ENCODE measurements around the gene SLC7A14. TPM values are rescaled to one million over a fixed set of nuclear protein-coding genes. Genes with fewer than 3 reads are reported as not detected.

Gene SLC7A14
- total and polyA plus RNA-seq, 2 of the 13 experiments (the other 11 are each of a cell fraction or from before 2014, with no cell fraction given), result not detected

DNA sequence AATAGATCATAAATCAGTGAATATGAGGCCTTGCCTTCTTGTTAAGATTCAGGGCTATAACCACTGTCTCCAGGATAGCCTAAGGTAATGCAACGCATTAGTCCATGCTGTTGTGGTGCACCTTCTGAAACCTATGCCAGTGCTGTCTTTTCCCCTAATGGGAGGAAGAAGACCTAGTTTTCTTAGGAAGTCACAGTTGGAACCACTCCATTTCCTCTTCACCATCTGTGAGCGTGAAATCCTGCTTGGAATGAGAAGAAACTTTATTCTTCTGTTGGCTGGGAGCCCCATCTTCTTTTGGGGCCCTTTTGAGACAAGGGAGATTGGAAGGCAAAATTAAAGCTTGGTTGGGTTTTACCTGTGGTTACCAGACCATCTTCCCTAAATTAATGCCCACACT, 25.9 kb upstream of the SLC7A14 start:
- no TSS peak for BruUV-seq (replicated peaks)
- no peak overlapping the region for H3K4me3 ChIP-seq (replicated peaks in 1 of 3; ENCODE audit: insufficient read depth in 1 of 3, low read depth in 2 of 3, low read length in 3 of 3)
- CTCF ChIA-PET (ENCODE audit: low intra/inter-chr PET ratio, low total read pairs), result no interaction called here

DNA sequence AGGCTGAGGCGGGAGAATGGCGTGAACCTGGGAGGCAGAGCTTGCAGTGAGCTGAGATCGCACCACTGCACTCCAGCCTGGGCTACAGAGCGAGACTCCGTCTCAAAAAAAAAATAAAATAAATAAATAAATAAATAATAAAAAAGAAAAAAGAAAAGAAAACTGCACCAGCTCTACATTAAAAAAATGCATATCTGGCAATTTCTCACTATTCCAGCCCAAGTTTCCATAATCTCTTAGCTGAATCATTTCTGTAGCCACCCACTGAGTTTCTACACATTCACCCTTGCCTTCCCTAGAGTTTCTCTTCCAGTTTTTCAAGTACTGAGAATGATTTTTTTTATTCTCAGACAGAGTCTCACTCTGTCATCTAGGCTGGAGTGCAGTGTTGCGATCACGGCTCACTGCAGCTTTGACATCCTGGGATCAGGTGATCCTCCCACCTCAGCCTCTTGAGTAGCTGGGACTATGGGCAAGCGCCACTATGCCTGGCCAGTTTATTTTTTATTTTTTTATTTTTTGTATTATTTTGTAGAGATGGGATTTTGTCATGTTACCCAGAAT, 24.5 kb upstream of the SLC7A14 start:
- DNase-seq (ENCODE audit: low spot score) (no peak), FAIRE-seq (no peak), ATAC-seq (no peak)
- no peak overlapping the region for H3K27ac ChIP-seq (ENCODE audit: extremely low read length, insufficient read depth, low read length)
- no peak overlapping the region for H3K9ac ChIP-seq (ENCODE audit: insufficient read depth, low read depth, low read length)
- no TSS peak for BruUV-seq (replicated peaks)
- H3K79me2 ChIP-seq (ENCODE audit: insufficient read depth, low read length), result no peaks in the 10 kb centered on the region
- no peaks in the 10 kb centered on the region for H3K36me3 ChIP-seq (replicated peaks in 1 of 2; ENCODE audit: control insufficient read depth in 1 of 2, insufficient read depth in 2 of 2, low read length in 2 of 2)
- CTCF ChIA-PET (ENCODE audit: low intra/inter-chr PET ratio, low total read pairs), result no interaction called here
- no peak overlapping the region for H2AFZ ChIP-seq (ENCODE audit: low read length)
- H3K4me2 ChIP-seq (ENCODE audit: low read depth, low read length), result no peak overlapping the region
- intact Hi-C loops (cut with micrococcal nuclease; ENCODE audit: unreplicated experiment), result no loop called here
- POLR2A ChIA-PET, result no interaction called here
- H3K4me3 ChIP-seq (replicated peaks in 1 of 3; ENCODE audit: insufficient read depth in 1 of 3, low read depth in 2 of 3, low read length in 3 of 3), result no peak overlapping the region
- H3K9me3 ChIP-seq (ENCODE audit: low read length), result no peaks in the 10 kb centered on the region
- in situ Hi-C loops (cut with HindIII; ENCODE audit: extremely low pct_ligation_motif_present, low pct_unique_long_range_greater_than_20kb), result no loop called here
- no peaks in the 10 kb centered on the region for H3K4me1 ChIP-seq (ENCODE audit: insufficient read depth, low read length)
- H4K20me1 ChIP-seq (ENCODE audit: insufficient read depth, low read length), result no peaks in the 10 kb centered on the region
- WGBS (ENCODE audit: low lambda C conversion rate), result 86% methylated on average over 8 of the region's 8 CpGs
- no peaks in the 10 kb centered on the region for H3K27me3 ChIP-seq (ENCODE audit: control insufficient read depth in 1 of 2, insufficient read depth in 2 of 2, low read length in 2 of 2)
- TF ChIP-seq MEIS1 (CRISPR knock-in tag; IDR thresholded peaks at IDR 0.05; ENCODE audit: borderline replicate concordance) (no peak), ZNF670 (CRISPR knock-in tag; IDR thresholded peaks at IDR 0.05; ENCODE audit: borderline replicate concordance) (no peak), ZNF558 (CRISPR knock-in tag; IDR thresholded peaks at IDR 0.05; ENCODE audit: borderline replicate concordance) (no peak), MAFF (IDR thresholded peaks at IDR 0.05; ENCODE audit: low read depth, low read length) (peak; percentile 47), SIX4 (CRISPR knock-in tag; IDR thresholded peaks at IDR 0.05) (no peak), ZNF367 (CRISPR knock-in tag; IDR thresholded peaks at IDR 0.05; ENCODE audit: borderline replicate concordance) (no peak), ZNF569 (CRISPR knock-in tag; IDR thresholded peaks at IDR 0.05; ENCODE audit: borderline replicate concordance) (no peak), ZNF121 (CRISPR knock-in tag; IDR thresholded peaks at IDR 0.05) (no peak), GLI4 (CRISPR knock-in tag; IDR thresholded peaks at IDR 0.05; ENCODE audit: borderline replicate concordance) (no peak), TBX2 (CRISPR knock-in tag; IDR thresholded peaks at IDR 0.05; ENCODE audit: borderline replicate concordance) (no peak), MAFK (conservative IDR thresholded peaks at IDR 0.05 in 1 of 2, IDR thresholded peaks at IDR 0.05 in 1 of 2; ENCODE audit: low read length in 2 of 2) (peak; percentile 36 to 60; a peak in 3 of 4 replicates)
- TF ChIP-seq, protein P1, sequence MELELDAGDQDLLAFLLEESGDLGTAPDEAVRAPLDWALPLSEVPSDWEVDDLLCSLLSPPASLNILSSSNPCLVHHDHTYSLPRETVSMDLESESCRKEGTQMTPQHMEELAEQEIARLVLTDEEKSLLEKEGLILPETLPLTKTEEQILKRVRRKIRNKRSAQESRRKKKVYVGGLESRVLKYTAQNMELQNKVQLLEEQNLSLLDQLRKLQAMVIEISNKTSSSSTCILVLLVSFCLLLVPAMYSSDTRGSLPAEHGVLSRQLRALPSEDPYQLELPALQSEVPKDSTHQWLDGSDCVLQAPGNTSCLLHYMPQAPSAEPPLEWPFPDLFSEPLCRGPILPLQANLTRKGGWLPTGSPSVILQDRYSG (CRISPR knock-in tag; IDR thresholded peaks at IDR 0.05), result no peak

More for the DNA sequence above, 25.9 kb upstream of the SLC7A14 start:
- Histone ChIP-seq H4K20me1 (ENCODE audit: insufficient read depth, low read length) (no peaks in the 10 kb centered on the region), H3K4me2 (ENCODE audit: low read depth, low read length) (no peak overlapping the region), H3K27ac (ENCODE audit: extremely low read length, insufficient read depth, low read length) (no peak overlapping the region), H3K9ac (ENCODE audit: insufficient read depth, low read depth, low read length) (no peak overlapping the region), H3K4me1 (ENCODE audit: insufficient read depth, low read length) (no peaks in the 10 kb centered on the region), H3K36me3 (replicated peaks in 1 of 2; ENCODE audit: control insufficient read depth in 1 of 2, insufficient read depth in 2 of 2, low read length in 2 of 2) (no peaks in the 10 kb centered on the region), H2AFZ (ENCODE audit: low read length) (no peak overlapping the region), H3K79me2 (ENCODE audit: insufficient read depth, low read length) (no peaks in the 10 kb centered on the region), H3K9me3 (ENCODE audit: low read length) (no peaks in the 10 kb centered on the region), H3K27me3 (ENCODE audit: control insufficient read depth in 1 of 2, insufficient read depth in 2 of 2, low read length in 2 of 2) (no peaks in the 10 kb centered on the region)
- in situ Hi-C loops (cut with HindIII; ENCODE audit: extremely low pct_ligation_motif_present, low pct_unique_long_range_greater_than_20kb), result no loop called here
- FAIRE-seq (no peak), ATAC-seq (no peak), DNase-seq (ENCODE audit: low spot score) (no peak)
- 0% methylated on average over 2 of the region's 2 CpGs for WGBS (ENCODE audit: low lambda C conversion rate)
- intact Hi-C loops (cut with micrococcal nuclease; ENCODE audit: unreplicated experiment), result no loop called here
- TF ChIP-seq KLF6 (CRISPR knock-in tag; IDR thresholded peaks at IDR 0.05), result no peak
- no peak for TF ChIP-seq KLF11 (CRISPR knock-in tag; IDR thresholded peaks at IDR 0.05)
- no peak for TF ChIP-seq ZNF674 (CRISPR knock-in tag; IDR thresholded peaks at IDR 0.05; ENCODE audit: low read depth)
- TF ChIP-seq, protein P2, sequence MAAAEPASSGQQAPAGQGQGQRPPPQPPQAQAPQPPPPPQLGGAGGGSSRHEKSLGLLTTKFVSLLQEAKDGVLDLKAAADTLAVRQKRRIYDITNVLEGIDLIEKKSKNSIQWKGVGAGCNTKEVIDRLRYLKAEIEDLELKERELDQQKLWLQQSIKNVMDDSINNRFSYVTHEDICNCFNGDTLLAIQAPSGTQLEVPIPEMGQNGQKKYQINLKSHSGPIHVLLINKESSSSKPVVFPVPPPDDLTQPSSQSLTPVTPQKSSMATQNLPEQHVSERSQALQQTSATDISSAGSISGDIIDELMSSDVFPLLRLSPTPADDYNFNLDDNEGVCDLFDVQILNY (CRISPR knock-in tag; conservative IDR thresholded peaks at IDR 0.05), result no peak
- no peak for TF ChIP-seq ZNF598 (CRISPR knock-in tag; IDR thresholded peaks at IDR 0.05; ENCODE audit: borderline replicate concordance)
- TF ChIP-seq, protein P3, sequence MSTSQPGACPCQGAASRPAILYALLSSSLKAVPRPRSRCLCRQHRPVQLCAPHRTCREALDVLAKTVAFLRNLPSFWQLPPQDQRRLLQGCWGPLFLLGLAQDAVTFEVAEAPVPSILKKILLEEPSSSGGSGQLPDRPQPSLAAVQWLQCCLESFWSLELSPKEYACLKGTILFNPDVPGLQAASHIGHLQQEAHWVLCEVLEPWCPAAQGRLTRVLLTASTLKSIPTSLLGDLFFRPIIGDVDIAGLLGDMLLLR (CRISPR knock-in tag; IDR thresholded peaks at IDR 0.05), result no peak
- TF ChIP-seq MZF1 (CRISPR knock-in tag; IDR thresholded peaks at IDR 0.05; ENCODE audit: borderline replicate concordance), result no peak
- no peak for TF ChIP-seq HDAC2 (CRISPR knock-in tag; IDR thresholded peaks at IDR 0.05)
- TF ChIP-seq ZNF101 (CRISPR knock-in tag; IDR thresholded peaks at IDR 0.05; ENCODE audit: borderline replicate concordance, low read depth), result no peak
- TF ChIP-seq ZNF543 (CRISPR knock-in tag; IDR thresholded peaks at IDR 0.05), result no peak
- POLR2A ChIA-PET, result no interaction called here
